Neural cell (in vitro differentiated cells): ENCODE data around the gene PKM. TPM values are rescaled to one million over a fixed set of nuclear protein-coding genes. Genes with fewer than 3 reads are reported as not detected.

Experiments used
- H2AFZ ChIP-seq: fragments of 200-600, 300-800 bp; sonication (generic), shearing (Covaris generic); 2 replicates; pipeline ENCODE4 v1.6.0; 2014; ENCODE audit warnings: low read depth, mild to moderate bottlenecking, antibody characterized with exemption, low read length, moderate library complexity
- H3F3A ChIP-seq: fragments of 200-600 bp; shearing (Covaris generic); 2 replicates; pipeline ENCODE4 v1.6.1; 2016; ENCODE audit warnings: mild to moderate bottlenecking, moderate library complexity, mixed read lengths, antibody characterized with exemption, low read length; ENCODE audit not compliant: insufficient read depth, poor library complexity, severe bottlenecking
- H3K27ac ChIP-seq: fragments of 200-600, 300-800 bp; sonication (generic), shearing (Covaris generic); 2 replicates; pipeline ENCODE4 v1.5.1; 2014; ENCODE audit warnings: mild to moderate bottlenecking, low read length, moderate library complexity
- H3K27me3 ChIP-seq: fragments of 300-800, 200-600 bp; sonication (generic), shearing (Covaris generic); 2 replicates; pipeline ENCODE4 v1.6.0; 2014; ENCODE audit warnings: mild to moderate bottlenecking, low read depth, low read length, moderate library complexity; ENCODE audit not compliant: insufficient read depth
- H3K36me3 ChIP-seq: fragments of 300-800, 200-600 bp; sonication (generic), shearing (Covaris generic); 2 replicates; pipeline ENCODE4 v1.5.1; 2014; ENCODE audit warnings: mild to moderate bottlenecking, antibody characterized with exemption, low read length, moderate library complexity; ENCODE audit not compliant: insufficient read depth
- H3K4me2 ChIP-seq: fragments of 300-800, 200-600 bp; sonication (generic), shearing (Covaris generic); 2 replicates; pipeline ENCODE4 v1.6.0; 2014; ENCODE audit warnings: mild to moderate bottlenecking, low read length
- H3K4me3 ChIP-seq: fragments of 300-800, 200-600 bp; sonication (generic), shearing (Covaris generic); 2 replicates; pipeline ENCODE4 v1.5.1; 2014; ENCODE audit warnings: mild to moderate bottlenecking, low read length, moderate library complexity
- H3K79me2 ChIP-seq: fragments of 200-600 bp; shearing (Covaris generic); replicated peaks from 2 replicates; pipeline ENCODE4 v1.6.0; 2014; ENCODE audit warnings: mild to moderate bottlenecking, low read length, moderate library complexity; ENCODE audit not compliant: insufficient read depth
- H3K9ac ChIP-seq: fragments of 300-800, 200-600 bp; sonication (generic), shearing (Covaris generic); 2 replicates; pipeline ENCODE4 v1.6.1; 2016; ENCODE audit warnings: mild to moderate bottlenecking, low read length, mixed read lengths
- H3K9me2 ChIP-seq: fragments of 200-600 bp; shearing (Covaris generic); 2 replicates; pipeline ENCODE4 v1.6.1; 2016; ENCODE audit warnings: mild to moderate bottlenecking, low read length, mixed read lengths; ENCODE audit not compliant: insufficient read depth
- H3K9me3 ChIP-seq: fragments of 200-600, 300-800 bp; sonication (generic), shearing (Covaris generic); 2 replicates; pipeline ENCODE4 v1.6.1; 2016; ENCODE audit warnings: mild to moderate bottlenecking, mixed run types, low read length, moderate library complexity, mixed read lengths
- H4K20me1 ChIP-seq: fragments of 200-600 bp; shearing (Covaris generic); 2 replicates; pipeline ENCODE4 v1.6.1; 2016; ENCODE audit warnings: mild to moderate bottlenecking, mixed run types; ENCODE audit not compliant: insufficient read depth
- CTCF ChIP-seq: fragments of 450-650 bp; IDR thresholded peaks from 2 replicates; pipeline ENCODE4 v1.5.1; 2014; ENCODE audit warnings: antibody characterized with exemption, mild to moderate bottlenecking, moderate library complexity; ENCODE audit not compliant: poor library complexity, severe bottlenecking
- EP300 ChIP-seq: fragments of 450-650 bp; conservative IDR thresholded peaks from 2 replicates; pipeline ENCODE4 v1.6.1; 2014; ENCODE audit warnings: antibody characterized with exemption, mild to moderate bottlenecking, moderate library complexity; ENCODE audit not compliant: poor library complexity, severe bottlenecking
- EZH2 ChIP-seq: fragments of 200-600, 300-800 bp; shearing (Covaris generic), sonication (generic); IDR thresholded peaks from 2 replicates; pipeline ENCODE4 v1.6.1; 2014; ENCODE audit warnings: antibody characterized with exemption, low read length, borderline replicate concordance, mild to moderate bottlenecking; ENCODE audit not compliant: insufficient read depth, poor library complexity, severe bottlenecking
- MXI1 ChIP-seq: fragments of 450-650 bp; conservative IDR thresholded peaks from 2 replicates; pipeline ENCODE4 v1.6.1; 2014; ENCODE audit warnings: antibody characterized with exemption, mild to moderate bottlenecking; ENCODE audit not compliant: poor library complexity, severe bottlenecking
- POLR2AphosphoS5 ChIP-seq: IDR thresholded peaks from 2 replicates; pipeline ENCODE4 v1.6.1; 2012
- RAD21 ChIP-seq: fragments of 450-650 bp; conservative IDR thresholded peaks from 2 replicates; pipeline ENCODE4 v1.6.1; 2014; ENCODE audit warnings: antibody characterized with exemption, mild to moderate bottlenecking, moderate library complexity
- SMC3 ChIP-seq: fragments of 450-650 bp; conservative IDR thresholded peaks from 2 replicates; pipeline ENCODE4 v1.6.1; 2014; ENCODE audit warnings: antibody characterized with exemption, mild to moderate bottlenecking, moderate library complexity; ENCODE audit not compliant: poor library complexity
- TAF1 ChIP-seq: IDR thresholded peaks from 2 replicates; pipeline ENCODE4 v1.6.1; 2012; ENCODE audit warnings: low read depth
- polyA plus RNA-seq: library from polyadenylated mRNA; depleted of rRNA; stranded (reverse); fragments of >200 nt; gene quantifications from 2 replicates; pipeline ENCODE4 v1.2.3, GENCODE V29; 2014
- TF ChIP-seq, protein P1 (sequence below): IDR thresholded peaks from 2 replicates; pipeline ENCODE4 v1.6.1; 2012; ENCODE audit warnings: borderline replicate concordance

The PKM gene
- polyA plus RNA-seq, 1 donor from 2014 or later: 361 TPM

DNA sequence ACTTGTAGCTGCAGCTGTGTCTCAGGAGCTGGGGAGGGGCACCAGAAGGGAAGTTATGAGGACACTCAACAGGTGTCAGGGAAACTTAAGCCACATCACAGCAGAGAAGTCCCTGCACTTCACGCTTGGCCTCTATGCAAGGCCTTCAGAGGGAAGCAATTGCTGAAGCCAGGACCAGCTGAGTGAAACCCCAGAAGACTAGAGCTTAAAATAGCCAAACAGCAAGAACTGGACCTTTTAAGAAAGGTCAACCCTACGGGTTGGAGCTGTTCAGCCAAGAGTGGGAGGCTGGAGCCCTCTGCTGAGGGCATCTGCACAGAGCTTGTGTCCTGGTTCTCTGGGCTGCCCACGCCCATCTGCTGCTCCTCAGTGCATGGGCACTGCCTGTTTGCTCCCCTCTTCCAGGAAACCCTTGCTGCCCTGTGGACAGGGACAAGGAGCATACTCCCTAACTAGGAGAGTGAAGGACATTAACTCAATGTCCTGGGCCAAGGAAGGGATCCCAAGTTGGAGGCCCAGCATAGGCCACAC is 29.5 kb downstream of the PKM start:
- Histone ChIP-seq H3K4me3 (no peak overlapping the region), H3K9me3 (no peaks in the 10 kb centered on the region), H3K4me2 (no peak overlapping the region), H3K27me3 (peaks cover 21% of the 10 kb centered on the region), H3K79me2 (no peaks in the 10 kb centered on the region), H3K27ac (no peak overlapping the region), H3F3A (no peaks in the 10 kb centered on the region), H3K36me3 (peaks cover 6% of the 10 kb centered on the region), H3K9me2 (no peaks in the 10 kb centered on the region), H3K9ac (no peak overlapping the region), H4K20me1 (no peaks in the 10 kb centered on the region), H2AFZ (no peak overlapping the region)
- no peak for TF ChIP-seq MXI1
- no peak for TF ChIP-seq POLR2AphosphoS5
- no peak for TF ChIP-seq EP300
- TF ChIP-seq TAF1: no peak
- TF ChIP-seq CTCF: no peak
- no peak for TF ChIP-seq SMC3
- TF ChIP-seq, protein P1, sequence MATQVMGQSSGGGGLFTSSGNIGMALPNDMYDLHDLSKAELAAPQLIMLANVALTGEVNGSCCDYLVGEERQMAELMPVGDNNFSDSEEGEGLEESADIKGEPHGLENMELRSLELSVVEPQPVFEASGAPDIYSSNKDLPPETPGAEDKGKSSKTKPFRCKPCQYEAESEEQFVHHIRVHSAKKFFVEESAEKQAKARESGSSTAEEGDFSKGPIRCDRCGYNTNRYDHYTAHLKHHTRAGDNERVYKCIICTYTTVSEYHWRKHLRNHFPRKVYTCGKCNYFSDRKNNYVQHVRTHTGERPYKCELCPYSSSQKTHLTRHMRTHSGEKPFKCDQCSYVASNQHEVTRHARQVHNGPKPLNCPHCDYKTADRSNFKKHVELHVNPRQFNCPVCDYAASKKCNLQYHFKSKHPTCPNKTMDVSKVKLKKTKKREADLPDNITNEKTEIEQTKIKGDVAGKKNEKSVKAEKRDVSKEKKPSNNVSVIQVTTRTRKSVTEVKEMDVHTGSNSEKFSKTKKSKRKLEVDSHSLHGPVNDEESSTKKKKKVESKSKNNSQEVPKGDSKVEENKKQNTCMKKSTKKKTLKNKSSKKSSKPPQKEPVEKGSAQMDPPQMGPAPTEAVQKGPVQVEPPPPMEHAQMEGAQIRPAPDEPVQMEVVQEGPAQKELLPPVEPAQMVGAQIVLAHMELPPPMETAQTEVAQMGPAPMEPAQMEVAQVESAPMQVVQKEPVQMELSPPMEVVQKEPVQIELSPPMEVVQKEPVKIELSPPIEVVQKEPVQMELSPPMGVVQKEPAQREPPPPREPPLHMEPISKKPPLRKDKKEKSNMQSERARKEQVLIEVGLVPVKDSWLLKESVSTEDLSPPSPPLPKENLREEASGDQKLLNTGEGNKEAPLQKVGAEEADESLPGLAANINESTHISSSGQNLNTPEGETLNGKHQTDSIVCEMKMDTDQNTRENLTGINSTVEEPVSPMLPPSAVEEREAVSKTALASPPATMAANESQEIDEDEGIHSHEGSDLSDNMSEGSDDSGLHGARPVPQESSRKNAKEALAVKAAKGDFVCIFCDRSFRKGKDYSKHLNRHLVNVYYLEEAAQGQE: no peak
- no peak for TF ChIP-seq RAD21
- no peak for TF ChIP-seq EZH2

DNA sequence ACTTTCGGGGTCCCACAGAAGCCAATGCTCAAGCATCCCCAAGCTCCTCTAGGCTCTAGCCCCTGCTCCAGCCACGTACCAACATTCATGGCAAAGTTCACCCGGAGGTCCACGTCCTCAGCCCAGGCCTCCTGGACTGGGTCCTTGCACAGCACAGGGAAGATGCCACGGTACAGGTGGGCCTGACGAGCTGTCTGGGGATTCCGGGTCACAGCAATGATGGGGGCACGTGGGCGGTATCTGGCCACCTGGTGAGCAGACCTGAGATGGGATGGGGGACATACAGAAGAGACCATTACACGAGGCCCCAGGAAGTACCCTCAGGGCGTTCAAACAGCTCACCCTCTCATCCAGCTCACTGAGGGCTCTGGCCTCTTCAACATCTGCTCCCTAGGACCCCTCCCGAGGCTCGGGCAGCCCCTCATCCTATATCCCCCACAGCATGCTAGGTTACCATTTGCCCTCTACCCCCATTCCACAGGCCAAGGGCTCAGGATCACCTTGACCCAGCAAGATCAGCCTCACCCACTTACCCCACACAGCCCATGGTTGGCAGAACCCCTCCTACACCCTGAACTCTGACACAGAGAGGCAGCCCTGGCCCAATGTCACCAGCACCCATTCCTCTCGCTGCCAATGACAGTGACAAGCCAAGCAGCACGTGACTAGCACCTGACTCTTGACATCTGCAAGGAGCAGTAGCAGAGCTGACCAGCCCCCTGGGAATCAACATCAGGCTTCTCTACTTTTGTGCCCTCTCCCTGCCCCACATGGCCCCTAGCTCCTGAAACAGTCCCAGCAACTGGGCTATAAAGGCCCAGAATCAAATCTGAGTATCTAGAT is 30.4 kb downstream of the PKM start:
- H3K4me2 ChIP-seq: no peak overlapping the region
- peaks cover 28% of the 10 kb centered on the region for H3K27me3 ChIP-seq
- no peaks in the 10 kb centered on the region for H3K79me2 ChIP-seq
- H2AFZ ChIP-seq: no peak overlapping the region
- H3K4me3 ChIP-seq: no peak overlapping the region
- peaks cover 6% of the 10 kb centered on the region for H3K36me3 ChIP-seq
- H3K9ac ChIP-seq: no peak overlapping the region
- H3K9me3 ChIP-seq: no peaks in the 10 kb centered on the region
- H3K27ac ChIP-seq: no peak overlapping the region
- no peaks in the 10 kb centered on the region for H3K9me2 ChIP-seq
- H3F3A ChIP-seq: no peaks in the 10 kb centered on the region
- no peak for TF ChIP-seq EZH2
- no peak for TF ChIP-seq TAF1
- H4K20me1 ChIP-seq: no peaks in the 10 kb centered on the region
